Measurements from ENCODE around the gene PRDM8.

The PRDM8 gene

GRCh38 chr4:80184053-80184824 lies 13.1 kb upstream of the PRDM8 start:
- TF ChIP-seq, protein P1, sequence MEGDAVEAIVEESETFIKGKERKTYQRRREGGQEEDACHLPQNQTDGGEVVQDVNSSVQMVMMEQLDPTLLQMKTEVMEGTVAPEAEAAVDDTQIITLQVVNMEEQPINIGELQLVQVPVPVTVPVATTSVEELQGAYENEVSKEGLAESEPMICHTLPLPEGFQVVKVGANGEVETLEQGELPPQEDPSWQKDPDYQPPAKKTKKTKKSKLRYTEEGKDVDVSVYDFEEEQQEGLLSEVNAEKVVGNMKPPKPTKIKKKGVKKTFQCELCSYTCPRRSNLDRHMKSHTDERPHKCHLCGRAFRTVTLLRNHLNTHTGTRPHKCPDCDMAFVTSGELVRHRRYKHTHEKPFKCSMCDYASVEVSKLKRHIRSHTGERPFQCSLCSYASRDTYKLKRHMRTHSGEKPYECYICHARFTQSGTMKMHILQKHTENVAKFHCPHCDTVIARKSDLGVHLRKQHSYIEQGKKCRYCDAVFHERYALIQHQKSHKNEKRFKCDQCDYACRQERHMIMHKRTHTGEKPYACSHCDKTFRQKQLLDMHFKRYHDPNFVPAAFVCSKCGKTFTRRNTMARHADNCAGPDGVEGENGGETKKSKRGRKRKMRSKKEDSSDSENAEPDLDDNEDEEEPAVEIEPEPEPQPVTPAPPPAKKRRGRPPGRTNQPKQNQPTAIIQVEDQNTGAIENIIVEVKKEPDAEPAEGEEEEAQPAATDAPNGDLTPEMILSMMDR (conservative IDR thresholded peaks at IDR 0.05), result peak; percentile 99
- peak overlapping the region; percentile 26; the same call in 1 of the 2 replicates for H3K27ac ChIP-seq

DNA sequence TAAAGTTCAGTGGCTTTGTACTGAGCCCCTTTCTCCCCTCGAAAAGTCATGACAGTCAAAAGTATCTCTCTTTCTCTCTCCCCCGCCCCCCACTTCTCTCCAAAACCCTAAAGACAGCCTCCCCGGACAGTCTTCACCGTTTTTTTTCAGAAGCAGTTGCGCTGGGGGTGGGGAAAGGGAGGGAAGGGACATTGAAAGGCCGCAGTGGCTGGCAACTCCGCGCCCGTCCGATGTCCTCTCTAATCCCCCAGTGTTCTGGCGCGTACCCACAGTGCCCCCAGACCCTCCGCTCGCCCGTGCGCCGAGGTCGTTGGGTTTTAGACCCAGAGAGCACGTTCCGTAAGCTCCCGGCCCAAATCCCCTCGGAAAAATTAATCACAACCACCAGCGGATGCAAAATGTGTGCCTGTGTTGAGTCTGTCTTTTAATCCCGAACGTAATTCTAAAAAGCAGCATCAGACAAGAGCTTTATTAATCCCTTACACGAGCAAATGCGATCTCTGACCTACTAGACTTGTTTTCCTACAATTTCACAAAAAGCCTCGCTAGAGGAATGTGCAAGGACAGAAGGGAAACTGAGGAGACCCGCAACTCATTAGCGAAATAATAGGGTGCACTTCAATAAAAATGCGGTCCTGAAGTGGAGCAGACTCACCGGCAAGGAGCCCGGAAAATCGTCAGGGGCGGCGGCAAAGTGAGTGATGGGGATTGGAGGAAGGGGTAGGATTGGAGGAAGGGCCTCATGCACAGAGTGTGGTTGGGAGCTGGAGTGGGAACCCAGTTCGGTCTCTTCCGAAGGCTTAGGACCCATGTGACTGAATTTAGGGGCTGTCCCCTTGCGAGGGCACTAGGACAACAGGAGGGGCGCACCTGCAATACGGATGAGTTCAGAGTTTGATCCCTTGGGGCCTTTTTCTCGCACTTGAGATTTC lies 12.2 kb upstream of the PRDM8 start:
- H3K27ac ChIP-seq, result no peak overlapping the region; the same call in 1 of the 2 replicates
- TF ChIP-seq, protein P1 (conservative IDR thresholded peaks at IDR 0.05), result no peak

DNA sequence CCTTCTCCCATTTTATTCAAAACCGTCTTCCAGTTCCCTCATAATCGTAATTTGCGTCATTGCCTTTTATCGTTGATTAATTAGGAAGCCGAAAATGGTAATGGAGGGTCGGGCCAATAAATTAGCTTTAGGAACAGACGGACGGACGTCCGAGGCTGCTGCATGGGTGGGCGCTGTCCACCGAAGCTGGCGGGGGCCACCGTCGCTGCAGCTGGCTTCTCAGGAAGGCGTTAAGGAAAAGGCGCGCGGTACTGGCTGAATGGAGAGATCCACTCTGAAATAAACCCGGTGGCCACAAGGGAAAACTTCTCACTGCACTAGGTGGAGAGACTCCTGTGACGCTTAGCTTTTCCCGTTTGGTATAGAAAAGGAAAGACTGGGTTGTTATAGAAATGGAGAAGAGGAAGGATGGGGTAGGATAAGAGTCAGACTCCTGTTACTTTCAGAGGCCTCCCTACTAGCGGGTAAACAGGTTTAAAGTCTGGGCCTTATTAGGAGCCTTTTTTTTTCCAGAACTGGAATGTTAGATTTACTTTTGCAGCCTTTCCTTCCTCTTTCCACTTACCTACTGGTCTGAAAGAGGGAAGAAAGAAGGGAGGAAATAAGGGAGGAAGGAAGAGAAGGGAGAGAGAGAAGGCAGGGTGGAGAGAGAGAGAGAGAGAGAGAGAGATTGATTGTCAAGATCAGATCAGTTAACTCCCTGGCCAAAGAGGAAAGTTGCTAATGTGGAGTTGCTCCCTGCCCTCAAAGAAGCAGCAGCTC lies 11.3 kb upstream of the PRDM8 start:
- TF ChIP-seq, protein P1 (conservative IDR thresholded peaks at IDR 0.05), result no peak
- no peak overlapping the region for H3K27ac ChIP-seq

GRCh38 chr4:80186676-80187075 lies 10.6 kb upstream of the PRDM8 start:
- no peak overlapping the region for H3K27ac ChIP-seq
- TF ChIP-seq, protein P1 (conservative IDR thresholded peaks at IDR 0.05), result no peak

DNA sequence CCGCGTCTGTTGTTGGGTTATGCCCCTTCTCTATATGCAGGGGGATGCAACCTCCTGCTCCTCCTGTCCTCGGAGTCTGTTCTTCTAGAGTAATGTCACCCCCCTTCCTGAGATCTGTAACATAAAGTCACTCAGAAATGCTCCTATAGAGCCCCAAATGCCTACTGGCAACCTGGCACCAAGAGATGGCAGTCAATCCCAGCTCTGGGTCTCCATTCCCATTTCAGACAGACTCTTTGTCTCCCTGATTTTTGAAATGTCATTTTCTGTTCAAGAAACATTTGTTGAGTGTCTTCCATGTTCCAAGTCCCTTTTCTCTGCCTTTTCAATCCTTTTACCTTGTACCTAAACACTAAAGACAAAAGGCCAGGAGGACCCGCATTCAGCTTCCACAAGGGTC lies 9.6 kb upstream of the PRDM8 start:
- H3K27ac ChIP-seq, result no peak overlapping the region
- TF ChIP-seq, protein P1 (conservative IDR thresholded peaks at IDR 0.05), result no peak

GRCh38 chr4:80188457-80188800 lies 8.9 kb upstream of the PRDM8 start:
- H3K27ac ChIP-seq, result no peak overlapping the region
- TF ChIP-seq, protein P1 (conservative IDR thresholded peaks at IDR 0.05), result no peak
